NK-92 (cell line): ENCODE measurements around the gene CDPF1.
"Not testable (repeated sequence)": the region's sequence is repeated elsewhere in the genome, so short reads cannot be mapped to it uniquely, and the experiment has no call there.

Experiments used
- DNase-seq: peaks from one replicate; lab custom pipeline; 2025; ENCODE audit not compliant: unreplicated experiment; lab: John Stamatoyannopoulos, UW

The CDPF1 gene

DNA sequence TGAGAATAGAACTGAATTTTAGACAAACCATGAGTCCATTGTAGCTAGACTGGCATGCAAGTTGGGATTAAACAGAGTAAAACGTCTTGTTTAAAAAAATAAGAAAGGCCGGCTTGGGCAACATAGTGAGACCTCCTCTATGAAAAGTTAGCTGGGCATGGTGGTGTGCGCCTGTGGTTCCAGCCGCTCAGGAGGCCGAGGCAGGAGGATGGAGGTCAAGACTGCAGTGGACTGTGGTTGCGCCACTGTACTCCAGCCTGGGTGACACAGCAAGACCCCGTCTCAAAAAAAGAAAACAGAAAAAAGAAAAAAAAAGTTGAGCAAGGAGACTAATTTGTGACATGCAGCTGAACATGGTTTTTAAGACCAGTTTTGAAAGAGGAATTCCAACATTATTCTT lies 23.5 kb downstream of the CDPF1 start:
- no peak for DNase-seq

DNA sequence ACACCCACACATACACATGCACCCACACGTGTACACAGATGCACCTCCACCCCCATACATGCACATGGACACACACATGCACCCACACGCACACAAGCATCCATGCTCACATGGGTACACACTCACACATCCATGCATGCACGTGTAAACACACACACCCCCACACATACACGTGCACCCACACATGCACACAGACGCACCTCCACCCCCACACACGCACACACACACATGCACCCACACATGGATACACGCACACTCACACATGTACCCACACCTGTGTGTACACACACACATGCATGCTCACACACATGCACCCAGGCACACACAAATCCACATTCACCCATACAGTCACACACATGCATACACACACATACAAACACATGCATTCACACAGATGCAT lies 24.5 kb downstream of the CDPF1 start:
- DNase-seq = no peak

DNA sequence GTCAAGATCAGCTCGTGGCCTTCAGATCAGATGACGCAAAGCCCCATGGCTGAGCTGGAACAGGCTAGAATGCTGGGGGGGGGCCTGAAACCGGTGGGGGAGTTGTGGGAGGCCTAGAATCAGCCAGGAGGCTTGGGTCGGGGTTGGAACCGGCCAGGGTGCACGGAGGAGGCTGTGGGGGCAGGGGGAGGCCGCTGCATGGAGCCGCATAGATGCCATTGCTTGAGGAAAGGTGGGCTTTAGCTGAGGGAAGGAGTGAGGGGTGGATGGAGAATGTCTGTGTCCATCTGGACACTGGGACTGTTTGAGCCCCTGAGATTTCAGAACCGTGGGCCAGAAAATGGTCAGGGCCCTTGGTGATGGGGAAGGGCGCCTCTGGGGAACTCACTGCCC lies 25.2 kb downstream of the CDPF1 start:
- no peak for DNase-seq

DNA sequence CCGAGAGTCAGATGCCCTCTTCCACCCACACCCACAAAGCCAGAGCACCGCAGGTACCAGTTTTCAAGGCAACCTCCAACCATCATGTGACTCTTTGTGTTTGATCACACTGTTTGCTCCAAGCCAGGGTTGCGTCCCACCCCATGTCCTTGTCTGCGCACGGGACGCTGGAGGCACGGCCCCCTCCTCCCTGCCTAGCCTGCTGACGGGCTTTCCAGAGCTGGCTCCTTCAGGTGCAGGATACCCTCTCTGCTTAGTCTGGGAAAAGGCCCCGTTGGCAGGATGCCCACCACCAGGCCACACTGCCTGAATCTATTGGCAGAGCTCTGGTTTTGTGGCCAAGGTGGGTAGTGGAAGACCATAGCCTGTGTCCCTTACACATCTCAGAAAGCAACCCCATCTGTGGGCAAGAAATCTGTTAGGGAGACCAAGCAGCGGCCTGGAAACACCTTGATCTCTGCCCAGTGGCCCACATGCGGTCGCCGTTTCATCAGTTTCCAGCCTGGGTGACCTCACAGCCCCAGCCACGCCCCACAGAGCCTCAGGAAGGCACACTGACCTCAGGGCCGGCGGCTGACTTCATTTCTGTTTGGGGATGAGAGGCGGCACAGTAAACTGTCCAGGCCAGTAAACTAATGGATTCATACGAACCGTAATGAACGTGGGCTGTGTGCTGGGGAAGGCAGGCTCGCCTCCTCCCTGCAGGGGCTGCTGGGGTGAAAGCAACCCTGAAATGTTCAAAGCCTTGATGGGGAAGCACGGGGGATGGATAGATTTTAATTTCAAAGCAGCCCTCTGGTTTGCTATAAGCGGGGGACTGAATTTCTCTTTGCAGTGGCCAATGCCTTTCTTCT lies 25.8 kb downstream of the CDPF1 start:
- no peak for DNase-seq

DNA sequence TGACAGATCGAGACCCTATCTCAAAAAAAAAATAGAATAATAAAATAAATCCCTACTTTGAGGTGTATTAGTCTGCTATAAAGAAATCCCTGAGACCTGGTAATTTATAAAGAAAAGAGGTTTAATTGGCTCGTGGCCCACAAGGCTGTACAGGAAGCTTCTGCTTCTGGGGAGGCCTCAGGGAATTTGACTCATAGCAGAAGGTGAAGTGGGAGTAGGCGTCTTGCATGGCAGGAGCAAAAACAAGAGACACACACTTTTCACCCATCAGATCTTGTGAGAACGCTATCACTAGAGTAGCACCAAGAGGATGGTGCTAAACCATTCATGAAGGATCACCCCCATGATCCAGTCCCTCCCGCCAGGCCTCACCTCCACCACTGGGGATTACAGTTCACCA lies 29.2 kb downstream of the CDPF1 start:
- DNase-seq = no peak

DNA sequence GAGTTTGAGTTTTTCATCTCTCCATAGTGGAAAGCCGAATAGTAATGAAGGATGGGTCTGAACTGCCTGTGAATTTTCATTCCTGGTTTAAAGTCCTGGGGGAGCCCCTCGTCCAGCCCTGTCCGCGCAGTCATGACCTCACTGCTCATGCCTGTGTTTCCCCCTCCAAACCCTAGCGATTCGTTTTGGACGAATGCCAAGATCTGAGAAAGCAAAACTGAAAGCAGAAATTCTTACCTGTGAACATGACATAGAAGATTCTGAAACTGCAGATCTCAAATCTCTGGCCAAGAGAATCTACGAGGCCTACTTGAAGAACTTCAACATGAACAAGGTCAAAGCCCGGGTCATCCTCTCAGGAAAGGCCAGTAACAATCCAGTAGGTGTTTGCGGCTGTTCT lies 30.5 kb downstream of the CDPF1 start:
- DNase-seq = no peak

DNA sequence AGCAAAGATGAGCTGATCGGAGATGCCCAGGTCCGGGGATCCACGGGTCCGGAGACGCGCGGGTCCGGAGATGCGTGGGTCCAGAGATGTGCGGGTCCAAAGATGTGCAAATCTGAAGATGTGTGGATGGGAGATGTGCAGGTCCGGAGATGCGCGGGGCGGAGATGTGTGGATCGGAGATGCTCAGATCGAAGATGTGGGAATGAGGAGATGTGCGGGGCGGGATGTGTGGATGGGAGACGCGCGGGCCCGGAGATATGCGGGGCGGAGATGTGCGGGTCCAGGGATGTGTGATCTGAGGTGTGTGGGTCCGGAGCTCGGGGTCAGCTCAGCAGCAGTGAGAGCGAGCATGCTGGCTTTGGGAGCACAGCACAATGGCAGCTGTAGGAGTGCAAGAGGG lies 35.5 kb downstream of the CDPF1 start:
- DNase-seq = no peak

DNA sequence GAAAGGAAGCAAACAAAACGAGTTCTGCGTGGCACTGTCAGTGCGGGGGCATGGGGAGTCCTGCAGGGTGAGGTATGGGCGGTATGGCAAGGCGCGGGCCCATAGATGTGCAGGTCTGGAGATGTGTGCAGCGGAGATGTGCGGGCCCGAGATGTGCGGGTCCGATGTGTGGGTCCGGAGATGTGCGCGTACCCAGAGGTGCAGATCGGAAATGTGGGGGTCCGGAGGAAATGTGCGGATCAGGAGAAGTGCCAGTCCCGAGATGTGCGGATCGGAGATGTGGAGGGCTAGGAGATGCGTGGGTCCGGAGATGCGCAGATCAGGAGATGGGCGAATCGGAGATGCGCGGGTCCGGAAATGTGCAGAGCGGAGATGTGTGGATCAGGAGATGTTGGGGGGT lies 35.9 kb downstream of the CDPF1 start:
- no peak for DNase-seq

DNA sequence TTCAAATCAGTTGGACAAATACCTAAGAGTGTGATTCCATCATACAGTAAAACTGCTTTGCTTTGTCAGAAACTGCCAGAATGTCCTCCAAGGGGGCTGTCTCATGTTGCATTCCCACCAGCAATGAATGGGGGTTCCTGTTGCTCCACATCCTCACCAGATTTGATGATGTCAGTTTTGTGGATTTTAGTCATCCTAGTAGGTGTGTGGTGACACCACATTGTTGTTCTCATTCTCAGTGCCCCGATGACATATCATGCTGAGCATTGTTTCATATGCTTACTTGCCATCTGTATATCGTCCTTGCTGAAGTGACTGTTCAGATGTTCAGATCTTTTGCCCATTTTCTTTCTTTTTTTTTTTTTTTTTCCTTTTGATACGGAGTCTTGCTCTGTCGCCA lies 37.0 kb downstream of the CDPF1 start:
- DNase-seq = no peak

DNA sequence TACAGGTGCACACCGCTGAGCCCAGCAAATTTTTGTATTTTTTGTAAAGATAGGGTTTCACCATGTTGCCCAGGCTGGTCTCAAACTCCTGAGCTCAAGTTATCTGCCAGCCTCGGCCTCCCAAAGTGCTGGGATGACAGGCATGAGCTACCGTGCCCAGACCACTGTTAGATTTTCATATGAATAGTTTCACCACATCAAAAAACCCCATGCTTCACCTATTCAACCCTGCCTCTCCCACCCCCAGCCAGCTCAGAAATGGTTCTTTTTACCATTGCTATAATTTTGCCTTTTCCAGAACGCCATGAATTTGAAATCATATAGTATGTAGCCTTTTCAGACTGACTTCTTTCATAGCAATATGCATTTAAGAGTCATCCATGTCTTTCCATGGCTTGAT lies 37.9 kb downstream of the CDPF1 start:
- DNase-seq = no peak

DNA sequence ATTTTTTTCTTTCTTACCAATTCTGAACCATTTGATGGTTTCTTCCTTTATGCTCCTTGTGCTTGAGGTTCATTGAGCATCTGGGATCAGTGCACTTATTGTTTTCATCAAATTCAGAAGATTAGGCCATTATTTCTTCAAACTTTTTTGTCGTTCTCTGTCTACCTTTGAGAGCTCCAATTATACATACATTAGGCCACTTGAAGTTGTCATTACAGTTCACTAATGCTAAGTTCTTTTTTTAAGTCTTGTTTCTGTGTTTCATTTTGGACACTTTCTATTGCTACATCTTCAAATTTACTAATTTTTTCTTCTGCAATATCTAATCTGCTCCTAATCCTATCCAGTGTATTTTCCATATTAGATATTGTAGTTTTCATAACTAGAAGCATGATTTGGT lies 40.8 kb downstream of the CDPF1 start:
- DNase-seq = no peak

DNA sequence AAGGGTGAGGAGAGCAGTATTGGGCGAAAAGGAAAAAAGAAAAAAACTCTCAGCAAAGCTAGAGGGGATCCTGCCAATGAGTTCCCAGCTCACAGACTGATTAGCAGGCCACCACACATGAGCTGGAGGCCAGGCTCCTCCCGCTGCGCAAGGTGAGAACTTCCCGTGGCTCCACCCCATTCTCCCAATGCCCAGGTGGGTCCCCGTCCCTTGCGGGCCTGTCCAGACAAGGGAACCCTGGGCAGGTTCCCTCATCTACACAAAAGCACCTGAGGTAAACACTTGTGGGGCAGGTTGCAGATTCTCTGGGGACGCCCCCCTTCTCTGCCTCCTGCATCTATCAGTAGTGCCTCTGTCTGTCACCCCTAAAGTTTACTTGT lies 46.5 kb downstream of the CDPF1 start:
- DNase-seq = no peak

DNA sequence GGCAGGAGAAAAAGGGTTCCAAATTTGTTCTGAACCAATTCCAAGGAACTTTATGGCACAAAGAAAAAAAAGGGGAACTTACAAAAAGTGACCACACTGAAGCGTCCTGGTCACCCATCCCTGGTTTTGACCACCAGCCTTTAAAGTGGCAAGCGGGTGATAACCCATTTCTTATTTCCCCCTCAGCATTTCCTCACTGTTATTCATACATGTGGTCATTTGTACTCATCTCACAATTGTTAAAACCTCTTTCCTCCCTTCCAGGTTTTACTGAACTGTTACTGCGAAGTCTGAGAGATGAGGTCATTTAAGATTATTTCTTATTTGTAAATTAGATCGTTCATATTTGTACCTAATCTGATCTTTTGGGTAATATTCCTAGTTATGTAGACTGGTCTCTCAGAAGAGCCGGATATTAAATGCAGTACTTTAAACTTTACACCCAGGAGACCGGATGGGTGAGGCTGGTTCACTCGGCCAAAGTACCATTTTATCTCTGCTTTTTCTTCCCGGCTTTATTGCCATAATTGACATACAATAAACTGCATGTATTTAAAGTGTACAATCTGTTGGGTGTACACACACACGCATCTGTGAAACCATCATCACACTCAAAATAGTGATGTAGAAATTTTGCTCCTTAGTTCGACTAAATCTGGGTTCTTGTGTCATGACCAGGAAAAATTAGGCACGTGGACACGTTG lies 47.0 kb downstream of the CDPF1 start:
- no peak for DNase-seq

DNA sequence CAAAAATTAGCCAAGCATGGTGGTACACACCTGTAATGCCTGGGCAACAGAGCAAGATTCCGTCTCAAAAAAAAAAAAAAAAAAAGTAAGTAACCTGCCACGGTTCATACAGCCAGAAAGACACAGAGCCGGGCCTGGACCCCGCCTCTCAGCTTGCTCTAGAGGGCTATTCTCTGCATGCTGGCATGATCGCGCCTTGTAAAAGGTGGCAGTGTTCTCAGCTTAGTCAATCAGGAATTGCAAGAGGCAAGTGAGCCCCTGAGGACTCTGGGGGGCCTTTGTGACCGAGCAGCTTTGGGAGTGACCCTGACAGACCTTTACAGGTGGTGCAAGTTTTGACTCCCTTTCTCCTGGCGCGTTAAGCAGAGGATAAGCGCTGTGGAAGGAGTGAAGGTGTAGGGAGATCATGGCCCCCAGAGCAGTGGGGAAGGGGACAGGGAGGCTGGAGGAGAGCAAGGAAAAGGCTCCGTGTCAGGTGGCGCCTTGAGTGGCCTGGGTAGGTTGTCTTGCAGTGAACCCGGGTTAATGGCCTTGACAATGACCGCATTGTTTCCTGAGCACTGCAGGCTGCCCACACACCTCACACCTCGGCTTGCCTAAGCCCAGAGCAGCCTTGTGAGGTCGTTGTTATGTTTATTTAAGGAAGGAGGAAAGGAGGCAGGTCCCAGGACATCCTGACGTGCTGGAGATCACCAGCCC lies 48.9 kb downstream of the CDPF1 start:
- no peak for DNase-seq

DNA sequence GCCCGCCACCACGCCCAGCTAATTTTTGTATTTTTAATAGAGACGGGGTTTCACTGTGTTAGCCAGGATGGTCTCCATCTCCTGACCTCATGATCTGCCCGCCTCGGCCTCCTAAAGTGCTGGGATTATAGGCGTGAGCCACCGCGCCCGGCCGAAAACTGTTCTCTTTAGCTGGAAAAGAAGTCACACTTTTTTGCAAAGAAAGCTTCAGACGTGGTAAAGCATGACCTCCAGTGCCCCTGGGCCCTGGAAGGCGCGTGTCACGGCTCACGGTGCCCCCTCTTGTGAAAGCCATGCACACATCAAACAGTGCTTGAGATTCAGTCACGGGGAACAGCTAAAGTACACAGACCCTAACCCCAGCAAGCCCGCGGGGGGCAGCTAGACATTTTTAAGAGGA lies 51.3 kb downstream of the CDPF1 start:
- not testable (repeated sequence) for DNase-seq

DNA sequence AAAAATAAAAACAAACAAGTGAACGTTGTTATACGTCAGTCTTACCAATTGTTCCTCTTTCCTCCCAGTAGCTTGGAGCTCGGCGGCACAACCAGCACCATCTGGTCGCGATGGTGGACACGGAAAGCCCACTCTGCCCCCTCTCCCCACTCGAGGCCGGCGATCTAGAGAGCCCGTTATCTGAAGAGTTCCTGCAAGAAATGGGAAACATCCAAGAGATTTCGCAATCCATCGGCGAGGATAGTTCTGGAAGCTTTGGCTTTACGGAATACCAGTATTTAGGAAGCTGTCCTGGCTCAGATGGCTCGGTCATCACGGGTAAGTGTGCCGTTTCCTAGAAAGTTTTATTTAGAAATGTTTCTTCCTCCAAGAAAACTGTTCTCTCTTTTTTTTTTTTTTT lies 51.8 kb downstream of the CDPF1 start:
- DNase-seq = no peak

DNA sequence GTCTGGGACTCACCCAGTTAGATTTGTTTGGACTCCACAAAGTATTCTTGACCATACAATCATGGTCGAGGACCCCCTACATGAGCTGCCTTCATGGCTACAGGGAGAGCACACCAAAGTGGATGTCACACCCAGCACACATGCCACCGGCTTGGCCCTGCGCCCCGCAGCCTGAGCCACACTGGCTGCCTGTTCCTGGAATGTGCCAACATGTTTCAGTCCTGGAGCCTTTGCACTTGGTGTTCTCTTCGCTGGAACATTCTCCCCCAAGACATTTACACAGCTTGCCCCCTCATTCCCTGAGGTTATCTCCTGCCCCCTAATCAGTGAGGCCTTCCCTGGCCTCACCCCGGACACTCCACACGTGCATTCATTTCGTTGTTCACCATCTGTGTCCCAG lies 53.8 kb downstream of the CDPF1 start:
- no peak for DNase-seq

DNA sequence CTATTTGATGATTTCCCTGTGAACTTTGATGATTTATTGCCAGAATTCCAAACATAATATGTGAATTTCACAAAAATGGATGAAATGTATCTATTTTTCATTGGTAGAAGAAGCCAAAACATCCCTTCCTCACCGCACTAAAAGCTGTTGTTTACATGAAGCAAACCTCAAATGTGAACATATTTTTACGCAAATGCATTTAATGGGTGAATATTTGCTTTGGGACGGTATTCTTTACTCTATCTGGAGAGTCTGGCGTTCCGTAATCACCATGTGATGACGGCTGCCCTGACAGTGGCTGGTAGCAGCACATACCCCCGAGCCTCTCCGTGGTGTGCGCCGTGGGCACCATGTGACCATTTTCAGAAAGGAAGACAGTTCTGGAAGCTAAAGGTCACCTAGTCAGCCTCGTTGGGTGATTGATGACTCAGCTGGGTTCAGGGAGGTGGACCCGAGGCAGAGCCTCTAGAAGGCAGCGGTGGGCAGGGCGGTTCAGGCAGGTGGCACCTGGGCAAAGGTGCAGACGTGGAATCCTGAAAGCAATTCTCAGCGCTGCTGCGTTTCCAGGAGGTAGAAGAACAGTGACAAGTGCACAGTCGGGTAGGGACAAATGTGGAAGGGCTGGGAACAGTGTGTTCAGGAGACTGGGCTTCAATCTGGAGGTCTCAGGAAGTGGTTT lies 54.5 kb downstream of the CDPF1 start:
- no peak for DNase-seq
